Endometrium (tissue), 2 donors: ENCODE results near the gene AQR.
"Not testable (repeated sequence)": the region's sequence is repeated elsewhere in the genome, so short reads cannot be mapped to it uniquely, and the experiment has no call there.

Experiments used
- FAIRE-seq: peaks from 2 replicates; lab custom pipeline; 2012; peaks lifted over from hg19 to GRCh38; lab: Jason Lieb, UNC
- donor health status: control.
- donor health status: control.

AQR gene

DNA sequence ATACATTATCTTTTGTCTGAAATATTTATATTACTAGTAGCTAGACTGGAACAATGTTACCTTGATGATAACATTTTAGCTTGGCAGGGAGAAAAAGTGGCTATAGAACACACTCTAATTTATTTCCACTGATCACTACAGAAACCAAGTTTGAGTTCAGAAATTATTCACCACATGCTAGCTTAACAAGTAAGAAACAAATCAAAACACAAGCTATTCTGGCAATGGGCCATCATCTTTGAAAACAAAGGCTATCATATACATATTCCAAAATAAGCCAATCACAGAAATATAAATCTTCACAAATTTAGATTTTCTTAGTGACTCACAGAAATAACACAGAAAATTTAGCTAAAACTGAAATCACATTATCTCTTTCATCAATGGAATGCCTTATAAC lies 17.1 kb downstream of the AQR start:
- FAIRE-seq, result no peak

DNA sequence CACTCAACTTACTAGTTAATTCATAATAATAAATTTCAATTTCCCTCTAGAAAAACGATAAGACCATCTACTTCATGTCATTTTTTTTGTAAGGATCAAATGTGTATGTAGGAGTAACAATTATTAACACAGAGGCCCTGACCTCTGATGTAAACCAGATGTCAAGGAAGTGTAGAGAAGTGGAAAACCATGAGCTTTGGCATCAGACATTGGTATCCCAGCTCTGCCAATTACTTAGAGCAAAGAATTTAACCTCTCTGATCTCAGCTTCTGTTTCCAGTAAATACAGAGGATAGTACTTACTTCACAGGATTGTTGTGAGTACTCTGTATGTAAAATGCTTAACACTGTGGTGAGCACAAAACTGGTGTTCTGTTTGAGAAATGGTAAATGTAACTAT lies 17.5 kb downstream of the AQR start:
- no peak for FAIRE-seq

DNA sequence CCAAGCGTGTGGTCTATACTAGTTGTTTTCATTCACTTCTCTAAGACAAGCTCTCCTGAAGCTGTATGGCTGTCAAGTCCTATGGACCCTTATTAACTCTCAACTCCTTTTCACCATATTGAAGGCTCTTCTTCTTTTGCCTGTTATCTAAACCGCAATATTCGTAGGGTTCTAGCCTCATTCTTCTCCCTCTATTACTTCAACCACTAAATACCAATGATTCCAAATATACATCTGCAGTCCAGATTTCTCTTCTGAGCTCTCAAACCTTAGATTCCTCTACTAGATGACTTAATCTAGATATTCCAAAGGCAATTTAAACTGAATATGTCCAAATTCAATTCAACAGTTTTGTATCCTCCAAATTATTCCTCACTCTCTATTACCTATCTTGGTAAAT lies 24.6 kb downstream of the AQR start:
- FAIRE-seq, result no peak

DNA sequence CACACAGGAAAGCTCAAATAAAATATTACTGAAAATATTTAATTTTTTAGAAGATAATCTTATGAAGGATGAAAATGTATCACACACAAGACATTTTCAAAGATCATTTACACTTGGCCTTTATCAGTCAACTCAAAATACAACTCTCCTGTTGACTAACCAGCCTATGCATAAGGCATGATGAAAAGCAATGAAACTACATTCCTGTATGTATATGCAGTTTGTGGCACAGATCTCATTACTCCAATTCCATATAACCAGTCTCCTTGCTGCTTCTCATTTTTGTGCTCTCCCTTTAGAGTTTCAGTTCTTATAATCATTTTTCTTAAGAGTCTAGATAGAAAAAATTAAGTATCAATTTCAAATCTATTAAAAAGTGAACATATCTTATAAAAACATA lies 25.8 kb downstream of the AQR start:
- no peak for FAIRE-seq

DNA sequence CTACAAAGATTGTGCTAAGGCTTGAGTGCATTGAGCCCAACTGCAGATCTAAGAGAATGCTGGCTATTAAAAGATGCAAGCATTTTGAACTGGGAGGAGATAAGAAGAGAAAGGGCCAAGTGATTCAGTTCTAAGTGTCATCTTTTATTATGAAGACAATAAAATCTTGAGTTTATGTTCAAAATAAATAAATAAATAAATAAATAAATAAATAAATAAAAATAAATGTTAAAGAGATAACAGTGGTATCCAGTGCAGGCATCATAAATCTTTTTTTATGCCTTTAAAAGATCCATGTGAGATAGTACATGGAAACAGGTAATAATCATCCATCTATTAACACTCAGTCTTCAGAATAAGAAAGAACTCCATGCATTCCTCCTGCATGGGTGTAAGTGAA lies 26.3 kb downstream of the AQR start:
- not testable (repeated sequence) for FAIRE-seq

DNA sequence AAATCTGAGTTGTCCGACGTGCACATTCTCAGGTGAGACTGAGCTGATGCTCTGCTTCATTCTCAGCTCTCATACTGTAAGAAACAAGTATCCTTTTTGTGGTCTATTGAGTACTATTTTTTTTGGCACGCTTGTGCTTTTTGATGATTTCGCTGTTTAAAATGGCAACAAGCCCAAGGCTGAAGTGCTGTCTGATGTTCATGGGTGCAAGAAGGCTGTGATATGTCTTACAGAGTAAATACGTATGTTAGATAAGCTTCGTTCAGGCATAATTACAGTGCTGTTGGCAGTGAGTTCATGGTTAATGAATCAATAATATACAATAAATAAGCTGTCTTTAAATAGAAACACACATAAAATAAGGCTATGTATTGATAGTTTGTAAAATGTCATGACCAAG lies 27.2 kb downstream of the AQR start:
- FAIRE-seq, result no peak

DNA sequence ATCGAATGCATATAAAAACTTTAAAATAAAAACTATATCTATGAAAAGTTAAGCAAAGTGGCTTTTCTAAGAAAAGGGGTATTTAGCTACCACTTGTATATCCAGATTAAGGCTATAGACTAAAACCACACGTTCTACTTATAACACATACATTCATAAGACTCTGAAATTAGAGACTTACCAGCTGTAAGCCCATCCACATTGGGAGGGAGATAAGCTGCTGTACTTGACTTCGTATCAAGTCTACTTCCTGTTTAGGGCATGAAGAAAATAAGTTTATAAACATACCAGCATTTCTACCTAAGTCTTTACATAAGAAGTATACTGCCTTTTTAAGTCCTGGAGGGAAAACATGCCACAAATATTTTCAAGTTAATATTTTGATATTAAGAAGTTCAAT lies 27.7 kb downstream of the AQR start:
- FAIRE-seq, result no peak

DNA sequence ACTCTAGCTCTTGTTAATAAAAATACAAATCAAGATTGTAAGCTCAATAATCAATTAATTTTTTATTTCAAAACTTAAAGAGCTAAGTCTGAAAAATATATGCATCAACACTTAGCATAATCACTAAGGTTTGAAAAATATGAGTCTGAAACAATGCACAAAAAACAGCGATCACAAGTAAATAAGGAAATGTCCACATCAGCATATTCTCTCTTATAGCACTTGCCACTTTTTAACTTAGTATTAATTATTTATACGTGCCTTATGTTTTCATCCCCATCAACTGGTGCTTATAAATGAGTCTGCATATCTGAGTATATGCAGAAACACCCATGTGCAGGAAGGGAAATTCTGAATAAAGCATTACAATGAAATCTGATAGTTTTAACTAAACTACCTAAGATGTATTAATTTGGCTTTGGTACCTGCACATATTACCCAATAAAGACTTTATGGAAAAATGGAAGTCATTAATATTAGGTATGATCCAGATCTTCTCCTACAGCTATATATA lies 28.3 kb downstream of the AQR start:
- no peak for FAIRE-seq

DNA sequence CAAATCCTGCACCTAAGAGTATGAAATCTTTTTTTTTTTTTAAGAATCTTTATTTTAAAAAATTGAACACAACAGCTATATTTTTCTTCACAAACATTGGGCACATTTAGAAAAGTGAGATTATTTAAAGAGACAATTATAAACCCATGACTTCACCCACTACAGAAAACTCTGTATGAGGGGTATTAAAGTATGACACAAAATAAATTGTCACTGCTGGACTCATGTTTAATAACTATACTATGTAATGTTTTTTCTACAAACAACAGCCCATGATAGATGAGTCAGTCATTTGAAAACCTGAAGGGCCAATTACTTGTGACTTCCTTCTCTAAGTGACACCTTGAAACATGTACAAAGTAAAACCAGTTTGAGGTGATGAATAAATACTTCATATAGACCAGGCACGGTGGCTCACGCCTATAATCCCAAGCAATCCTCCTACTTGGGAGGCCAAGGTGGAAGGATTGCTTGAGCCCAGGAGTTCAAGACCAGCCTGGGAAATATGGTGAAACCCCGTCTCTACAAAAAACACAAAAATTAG lies 36.0 kb downstream of the AQR start:
- no peak for FAIRE-seq

DNA sequence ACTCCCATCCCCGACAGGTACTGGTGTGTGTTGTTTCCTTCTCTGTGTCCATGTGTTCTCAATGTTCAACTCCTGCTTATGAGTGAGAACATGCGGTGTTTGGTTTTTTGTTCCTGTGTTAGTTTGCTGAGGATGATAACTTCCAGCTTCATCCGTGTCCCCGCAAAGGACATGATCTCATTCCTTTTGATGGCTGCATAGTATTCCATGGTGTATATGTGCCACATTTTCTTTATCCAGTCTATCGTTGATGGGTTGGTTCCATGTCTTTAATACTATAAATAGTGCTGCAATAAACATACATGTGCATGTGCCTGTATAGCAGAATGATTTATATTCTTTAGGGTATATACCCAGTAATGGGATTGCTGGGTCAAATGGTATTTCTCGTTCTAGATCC lies 41.2 kb downstream of the AQR start:
- not testable (repeated sequence) for FAIRE-seq

DNA sequence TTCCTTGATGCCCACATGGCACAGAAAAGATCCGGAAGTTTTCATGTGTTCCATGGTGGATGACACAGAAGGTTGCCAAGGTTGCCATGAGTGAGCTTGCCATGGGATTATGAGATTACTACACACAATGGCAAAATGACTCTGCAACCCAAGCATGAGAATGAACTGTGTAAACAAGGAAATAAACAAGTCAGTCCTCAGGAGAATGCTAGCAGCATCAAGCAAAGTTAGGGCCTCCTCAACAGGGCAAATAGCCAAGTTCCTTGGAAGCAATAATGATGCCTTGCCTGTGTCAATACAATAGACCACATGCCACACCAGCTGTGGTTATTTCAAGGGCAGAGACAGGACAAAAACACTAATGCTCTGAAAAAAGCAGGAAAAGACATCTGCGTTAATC lies 41.8 kb downstream of the AQR start:
- FAIRE-seq, result no peak

DNA sequence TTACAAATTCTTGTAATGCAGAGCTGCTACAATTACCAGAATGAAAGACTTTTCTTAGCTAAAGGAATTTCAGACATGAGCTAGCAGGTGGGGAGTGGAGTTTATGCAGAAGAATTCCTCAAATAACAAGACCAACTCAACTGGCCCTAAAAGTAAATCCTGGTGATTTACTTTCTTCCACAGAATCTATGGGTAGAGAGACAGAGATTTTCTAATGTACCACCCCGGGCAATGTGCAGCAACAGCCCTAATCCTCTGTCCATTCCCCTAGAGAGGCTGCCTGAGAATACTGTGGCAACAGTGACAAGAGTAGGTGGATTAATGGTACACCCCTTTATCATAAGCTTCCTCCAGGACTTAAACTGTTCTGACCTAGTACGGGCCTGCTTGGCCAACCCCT lies 55.2 kb downstream of the AQR start:
- no peak for FAIRE-seq

DNA sequence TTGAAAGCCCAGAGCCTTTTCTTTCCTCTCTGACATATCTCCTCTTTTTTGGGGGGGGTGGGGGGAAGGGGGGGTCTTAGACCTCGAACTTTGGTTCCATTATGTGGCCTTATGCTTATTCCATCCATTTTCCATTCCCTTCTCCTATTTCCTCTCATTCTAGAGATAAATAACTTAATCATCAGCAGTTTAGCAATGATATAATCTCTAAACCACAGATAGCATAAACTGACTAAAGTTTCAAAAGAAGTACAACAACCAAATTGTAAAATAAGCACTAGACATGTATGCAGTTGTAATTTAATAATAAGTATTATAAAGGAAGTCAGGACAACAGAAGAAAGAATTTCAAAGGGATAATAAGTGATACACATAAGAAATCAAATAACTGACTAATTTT lies 64.5 kb downstream of the AQR start:
- FAIRE-seq, result no peak

DNA sequence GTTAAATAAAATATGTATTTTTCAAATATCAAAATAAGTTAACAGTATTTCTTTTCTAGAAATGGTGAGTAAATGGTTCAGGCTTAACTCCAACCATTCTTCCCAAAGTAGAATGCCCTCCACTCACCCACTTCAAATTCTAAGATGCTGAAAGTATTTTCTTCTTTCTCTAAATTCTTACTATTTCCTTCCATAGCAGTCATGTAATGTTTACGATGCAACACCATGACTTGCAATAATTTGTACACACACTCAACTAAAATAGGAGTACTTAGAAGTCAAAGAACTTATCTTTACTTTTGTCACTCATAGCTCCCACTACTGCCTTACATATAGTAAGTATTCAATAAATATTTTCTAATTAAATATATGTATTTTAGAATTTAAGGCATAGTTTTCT lies 65.0 kb downstream of the AQR start:
- FAIRE-seq, result no peak

DNA sequence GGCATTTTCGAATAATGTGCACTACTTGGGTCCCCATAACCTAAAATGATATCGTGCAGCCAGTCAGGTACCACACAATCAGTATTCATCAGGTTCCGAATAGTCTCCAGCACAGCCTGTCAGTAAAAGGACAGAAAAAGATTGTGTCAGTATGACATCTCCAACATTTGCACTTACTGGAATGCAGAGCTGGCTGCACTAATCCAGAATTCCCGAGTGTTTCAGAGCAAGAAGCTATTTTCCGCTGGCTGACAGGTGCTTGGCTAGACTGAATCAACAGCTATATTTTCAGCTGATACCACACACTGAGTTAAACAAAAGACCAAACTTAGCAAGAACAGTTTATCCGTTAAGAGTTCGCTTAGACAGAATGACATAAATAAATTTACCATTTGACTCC lies 68.8 kb downstream of the AQR start:
- FAIRE-seq, result no peak

DNA sequence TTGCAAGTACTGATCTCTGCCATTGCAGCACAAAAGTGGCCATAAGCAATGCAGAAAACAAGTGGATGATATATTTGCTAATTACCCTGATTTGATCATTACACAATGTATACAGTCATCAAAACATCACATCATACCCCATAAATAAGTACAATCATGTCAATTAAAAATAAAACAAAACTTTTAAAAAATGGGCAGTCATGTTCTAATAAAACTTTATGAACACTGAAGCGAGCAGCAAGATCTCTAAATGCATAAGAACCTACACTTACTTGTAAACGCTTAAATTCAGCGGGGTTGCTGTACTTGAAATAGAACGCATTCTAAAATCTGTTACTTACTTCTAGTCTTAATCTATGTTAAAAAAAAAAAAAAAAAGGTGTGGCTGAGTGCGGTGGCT lies 73.4 kb downstream of the AQR start:
- no peak for FAIRE-seq

DNA sequence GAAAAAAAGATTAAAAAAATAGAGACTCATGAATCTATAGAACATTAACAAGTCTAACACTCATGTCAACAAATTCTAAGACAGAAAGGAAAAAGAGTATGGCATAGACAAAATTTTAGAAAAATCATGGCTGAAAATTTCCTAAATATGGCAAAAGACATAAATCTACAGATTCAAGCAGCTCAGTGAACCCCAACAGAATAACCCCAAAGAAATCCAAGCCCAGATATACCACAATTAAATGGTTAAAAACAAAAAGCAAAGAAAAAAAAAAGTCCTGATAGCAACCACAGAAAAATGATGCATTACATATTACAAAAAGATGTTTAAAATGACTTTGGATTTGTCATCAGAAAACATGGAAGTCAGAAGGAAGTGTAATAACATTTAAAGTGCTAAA lies 75.6 kb downstream of the AQR start:
- FAIRE-seq, result no peak

DNA sequence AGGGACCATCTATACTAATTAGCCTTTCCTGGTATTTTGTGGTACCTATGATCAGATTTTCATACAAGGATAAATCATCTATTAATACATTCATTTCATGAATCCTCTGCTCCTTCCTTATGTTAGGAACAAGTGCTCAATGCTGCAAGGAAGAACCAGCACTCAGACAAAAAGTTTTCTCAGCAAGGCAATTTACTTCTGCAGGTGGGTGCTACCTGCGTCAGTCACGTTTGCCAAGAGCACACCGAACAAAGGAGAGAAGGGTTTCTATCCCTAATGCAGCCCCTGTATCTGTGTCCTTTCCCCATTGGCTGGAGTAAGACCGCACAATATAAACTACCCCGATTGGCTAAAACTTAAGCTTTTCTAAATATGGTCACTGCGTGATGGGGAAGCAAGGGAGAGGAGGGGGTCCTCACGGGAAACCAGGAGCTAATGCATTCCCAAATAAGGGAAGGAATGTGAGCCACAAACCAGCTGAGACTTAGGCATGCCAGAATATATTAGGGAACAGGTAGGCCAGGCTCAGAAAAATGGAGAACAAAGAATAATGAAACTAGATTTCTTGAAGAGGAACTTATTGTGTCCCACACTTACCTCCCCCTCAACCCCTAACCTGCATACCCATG lies 76.5 kb downstream of the AQR start:
- no peak for FAIRE-seq

DNA sequence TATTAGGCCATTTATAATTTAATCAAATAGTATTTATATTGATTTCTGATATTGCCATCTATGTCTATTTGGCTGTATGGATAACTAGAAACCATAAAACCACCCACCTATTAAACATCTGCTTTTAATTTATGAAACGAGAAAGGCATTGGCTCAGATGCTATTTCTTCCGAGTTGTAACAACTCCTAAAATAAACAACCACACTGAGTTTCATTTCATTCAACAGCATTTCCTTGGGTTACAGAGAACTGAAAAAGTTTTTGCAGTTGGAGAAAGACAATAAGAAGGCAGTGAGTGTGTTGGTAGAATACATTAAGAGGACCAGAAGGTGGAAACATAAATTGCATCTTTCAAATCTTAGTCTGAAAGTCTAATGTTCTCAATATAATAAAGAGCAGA lies 79.1 kb downstream of the AQR start:
- no peak for FAIRE-seq

DNA sequence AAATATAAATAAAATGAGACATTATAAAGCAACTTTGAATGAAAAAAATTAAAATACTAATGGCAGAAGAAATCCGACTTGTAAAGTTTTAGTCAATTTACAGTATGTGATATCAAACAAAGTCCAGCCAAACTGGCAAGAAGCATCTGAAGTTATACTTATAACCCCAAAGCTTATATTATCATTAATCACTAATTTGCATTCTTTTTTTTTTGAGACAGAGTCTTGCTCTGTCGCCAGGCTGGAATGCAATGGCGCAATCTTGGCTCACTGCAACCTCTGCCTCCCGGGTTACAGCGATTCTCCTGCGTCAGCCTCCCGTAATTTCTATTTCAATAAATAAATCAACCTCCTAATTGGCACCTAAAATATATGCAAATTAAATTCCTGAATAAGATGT lies 80.1 kb downstream of the AQR start:
- FAIRE-seq, result no peak

DNA sequence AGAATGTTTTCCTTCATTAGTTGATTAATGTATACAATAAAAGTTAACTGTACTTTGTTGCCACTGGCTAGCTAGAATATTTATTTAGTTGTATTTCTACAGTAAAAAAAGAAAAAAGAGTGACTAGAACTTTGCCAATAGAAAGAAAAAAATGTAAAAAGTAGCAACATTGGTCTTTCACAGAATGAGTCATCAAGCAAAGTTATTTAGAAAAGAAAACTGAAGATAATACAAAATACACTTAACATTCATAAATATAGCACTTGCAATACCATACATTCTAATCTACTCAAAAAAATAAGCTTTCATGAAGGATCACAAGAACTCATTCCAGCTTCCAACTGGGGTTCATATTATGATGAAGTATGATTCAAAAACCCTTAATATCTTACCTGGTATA lies 83.4 kb downstream of the AQR start:
- FAIRE-seq, result no peak

DNA sequence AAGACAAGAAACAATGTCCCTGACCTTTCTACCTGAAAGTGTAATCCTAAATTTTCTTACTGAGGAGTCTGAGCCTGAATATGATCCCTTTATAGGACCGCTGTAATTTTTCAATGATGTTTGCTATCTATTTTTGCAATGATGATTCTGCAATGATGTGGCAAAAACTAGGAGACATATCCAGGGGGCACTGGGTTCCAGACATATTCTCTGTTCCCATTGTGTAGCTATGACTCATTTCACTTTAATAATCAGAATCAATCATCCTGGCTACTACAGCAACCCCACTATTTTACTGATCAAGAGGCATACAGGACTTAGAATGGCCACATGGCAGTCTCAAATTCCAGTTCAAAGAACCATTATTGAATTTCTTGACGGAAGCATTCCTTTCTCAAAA lies 85.9 kb downstream of the AQR start:
- FAIRE-seq, result no peak

DNA sequence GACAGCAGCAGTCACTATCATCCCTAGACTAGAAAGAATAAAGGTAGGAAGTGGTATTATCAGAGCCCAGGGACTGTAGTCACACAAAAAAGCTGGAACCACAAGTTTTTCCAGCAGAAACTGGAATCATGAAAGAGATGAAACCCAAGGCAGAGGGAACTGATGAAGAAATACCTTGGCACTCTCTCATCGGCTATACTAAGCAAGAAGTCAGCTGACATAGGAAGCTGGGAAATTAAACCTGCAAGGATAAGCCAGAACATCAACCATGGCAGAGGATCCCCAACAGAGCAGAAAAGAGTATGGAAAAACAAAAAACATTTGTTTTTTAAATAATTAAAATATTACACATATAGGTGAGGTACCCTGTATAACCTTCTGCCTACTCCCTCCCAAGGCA lies 86.5 kb downstream of the AQR start:
- no peak for FAIRE-seq

DNA sequence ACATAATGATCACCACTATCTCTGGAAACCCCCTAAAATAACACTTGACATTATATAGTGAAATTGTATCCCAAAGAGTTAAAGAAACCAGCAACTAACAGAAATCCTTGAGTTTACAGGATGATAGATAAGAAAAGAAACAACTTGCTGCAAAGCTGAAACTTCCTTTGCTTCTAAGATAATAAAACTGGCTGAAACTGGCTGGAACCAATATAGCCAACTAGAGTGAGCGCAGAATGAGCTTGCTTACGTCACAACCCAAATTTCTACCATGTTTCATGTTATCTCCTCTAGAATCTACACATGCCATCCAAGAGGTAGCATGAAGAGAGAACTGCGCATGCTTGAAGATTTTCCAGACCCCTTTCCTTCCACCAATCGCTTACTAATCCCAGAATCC lies 90.4 kb downstream of the AQR start:
- FAIRE-seq, result no peak

DNA sequence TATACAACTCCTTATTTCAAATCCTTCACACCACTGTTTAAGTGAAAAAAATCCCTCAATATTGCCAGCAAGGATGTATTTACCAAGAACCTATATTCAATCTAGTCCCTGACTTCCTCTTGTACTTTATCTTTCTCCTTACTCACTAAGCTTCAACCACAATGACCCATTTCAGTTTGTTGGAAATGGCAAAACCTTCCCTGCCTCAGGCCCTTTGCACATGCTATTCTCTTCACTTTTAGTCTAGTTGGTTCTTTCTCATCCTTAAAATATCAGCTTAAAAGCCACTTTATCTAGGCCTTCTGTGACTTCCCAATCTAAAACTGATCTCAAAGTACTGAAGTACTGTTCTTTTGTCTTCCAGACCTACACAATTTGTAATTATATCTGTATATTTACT lies 92.9 kb downstream of the AQR start:
- no peak for FAIRE-seq
